IPS-20b (cell line): ENCODE results near the gene MAST2.
A peak's percentile ranks its signal among the peaks of the same experiment; 100 is the strongest.

Experiments used
- H3K27ac ChIP-seq: one replicate; pipeline ENCODE4 v1.5.1; 2013; ENCODE audit warnings: low read length
- H3K27me3 ChIP-seq: 2 replicates; pipeline ENCODE4 v1.6.1; 2013; ENCODE audit warnings: mild to moderate bottlenecking, low read length, inconsistent platforms; ENCODE audit not compliant: insufficient read depth
- H3K36me3 ChIP-seq: 2 replicates; pipeline ENCODE4 v1.6.1; 2013; ENCODE audit warnings: low read depth, mild to moderate bottlenecking, inconsistent platforms, low read length, moderate library complexity; ENCODE audit not compliant: insufficient read depth
- H3K4me1 ChIP-seq: 2 replicates; pipeline ENCODE4 v1.6.1; 2013; ENCODE audit warnings: mild to moderate bottlenecking, control low read depth, inconsistent platforms, low read length, moderate library complexity; ENCODE audit not compliant: insufficient read depth
- H3K4me3 ChIP-seq: 2 replicates; pipeline ENCODE4 v1.5.1; 2013; ENCODE audit warnings: mild to moderate bottlenecking, low read length, inconsistent platforms
- H3K9ac ChIP-seq: 2 replicates; pipeline ENCODE4 v1.6.1; 2013; ENCODE audit warnings: low read depth, mild to moderate bottlenecking, inconsistent platforms, low read length, moderate library complexity
- H3K9me3 ChIP-seq: 2 replicates; pipeline ENCODE4 v1.6.1; 2013; ENCODE audit warnings: mild to moderate bottlenecking, low read depth, low read length, inconsistent platforms; ENCODE audit not compliant: insufficient read depth

Gene MAST2

GRCh38 chr1:45803299-45803780 lies at the start of gene MAST2:
MAST2 (plus strand) TSS chr1:45803612; CDS start chr1:45803896, 284 bp downstream.
- H3K9ac ChIP-seq: peak within 1 kb of the TSS; percentile 89; the same call in 1 of the 2 replicates
- H3K27ac ChIP-seq: no peak within 1 kb of the TSS
- no peaks in the 10 kb centered on the region for H3K9me3 ChIP-seq
- peaks cover 10% of the 10 kb centered on the region; the same call in 1 of the 2 replicates for H3K27me3 ChIP-seq
- H3K4me3 ChIP-seq: peak within 1 kb of the TSS; percentile 95
- H3K36me3 ChIP-seq: peaks cover 14% of the 10 kb centered on the region
- H3K4me1 ChIP-seq: peaks cover 10% of the 10 kb centered on the region

- peaks cover 5% of the 10 kb centered on the region; the same call in 1 of the 2 replicates for H3K9me3 ChIP-seq
- H3K36me3 ChIP-seq: no peaks in the 10 kb centered on the region
- H3K27ac ChIP-seq: no peak overlapping the region
These were observed 47.7 kb upstream of the MAST2 start for GRCh38 chr1:45755697-45756096.

GRCh38 chr1:45762291-45762690 lies 41.1 kb upstream of the MAST2 start:
- Histone ChIP-seq H3K27me3 (no peaks in the 10 kb centered on the region; the same call in 1 of the 2 replicates), H3K4me3 (no peak overlapping the region), H3K4me1 (no peaks in the 10 kb centered on the region), H3K9ac (no peak overlapping the region), H3K9me3 (no peaks in the 10 kb centered on the region), H3K27ac (no peak overlapping the region), H3K36me3 (no peaks in the 10 kb centered on the region)

More at GRCh38 chr1:45755697-45756096, 47.7 kb upstream of the MAST2 start:
- Histone ChIP-seq H3K27me3 (no peaks in the 10 kb centered on the region; the same call in 1 of the 2 replicates), H3K4me3 (no peak overlapping the region), H3K9ac (no peak overlapping the region), H3K4me1 (no peaks in the 10 kb centered on the region; the same call in 1 of the 2 replicates)

DNA sequence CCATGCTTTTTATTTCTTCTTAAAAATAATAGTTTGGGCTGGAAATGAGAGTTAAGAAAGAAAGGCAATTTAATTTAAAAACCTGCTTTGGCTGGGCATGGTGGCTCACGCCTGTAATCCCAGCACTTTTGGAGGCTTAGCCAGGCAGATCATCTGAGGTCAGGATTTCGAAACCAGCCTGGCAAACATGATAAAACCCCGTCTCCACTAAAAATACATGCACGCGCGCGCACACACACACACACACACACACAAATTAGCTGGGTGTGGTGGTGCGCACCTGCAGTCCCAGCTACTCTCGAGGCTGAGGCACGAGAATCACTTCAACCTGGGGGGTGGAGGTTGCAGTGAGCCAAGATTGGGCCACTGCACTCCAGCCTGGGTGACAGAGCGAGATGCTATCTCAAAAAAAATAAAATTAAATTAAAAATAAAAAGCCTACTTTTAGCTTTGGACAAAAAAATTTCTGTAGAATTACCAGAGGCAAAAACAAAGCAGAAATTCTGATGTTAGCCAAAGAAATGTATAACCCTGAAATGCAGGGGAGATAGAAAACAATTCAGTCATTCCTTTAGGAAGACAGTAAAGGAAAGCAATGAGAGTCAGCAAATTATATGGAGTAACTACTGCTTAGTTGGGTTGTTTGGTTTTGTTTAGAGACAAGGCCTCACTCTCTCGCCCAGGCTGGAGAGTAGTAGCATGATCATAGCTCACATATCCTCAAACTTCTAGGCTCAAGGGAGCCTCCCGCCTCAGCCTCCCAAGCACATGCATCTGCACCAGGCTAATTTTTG lies 37.2 kb upstream of the MAST2 start:
- Histone ChIP-seq H3K27ac (no peak overlapping the region), H3K9me3 (no peaks in the 10 kb centered on the region), H3K27me3 (no peaks in the 10 kb centered on the region), H3K4me3 (no peak overlapping the region), H3K36me3 (no peaks in the 10 kb centered on the region), H3K9ac (no peak overlapping the region), H3K4me1 (no peaks in the 10 kb centered on the region)

DNA sequence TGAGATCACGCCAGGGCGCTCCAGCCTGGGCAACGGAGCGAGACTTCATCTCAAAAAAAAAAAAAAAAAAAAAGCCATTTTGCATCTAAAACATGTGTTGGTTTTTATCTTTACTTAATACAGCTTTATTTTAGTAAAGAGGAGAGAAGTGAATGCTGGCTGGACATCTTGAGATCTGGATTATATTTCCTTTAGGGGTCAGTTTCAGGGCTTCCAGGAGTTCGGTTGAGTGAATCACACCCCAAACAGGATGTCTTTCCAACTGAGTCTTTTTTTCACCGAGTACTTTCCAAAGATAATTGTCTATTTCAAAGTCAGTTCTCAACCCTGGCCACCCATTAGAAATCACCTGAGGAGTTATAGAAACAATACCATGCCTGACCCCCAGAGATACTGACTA lies 36.4 kb upstream of the MAST2 start:
- Histone ChIP-seq H3K27me3 (no peaks in the 10 kb centered on the region), H3K36me3 (no peaks in the 10 kb centered on the region), H3K9me3 (no peaks in the 10 kb centered on the region), H3K9ac (no peak overlapping the region), H3K4me1 (no peaks in the 10 kb centered on the region), H3K27ac (no peak overlapping the region), H3K4me3 (no peak overlapping the region)

DNA sequence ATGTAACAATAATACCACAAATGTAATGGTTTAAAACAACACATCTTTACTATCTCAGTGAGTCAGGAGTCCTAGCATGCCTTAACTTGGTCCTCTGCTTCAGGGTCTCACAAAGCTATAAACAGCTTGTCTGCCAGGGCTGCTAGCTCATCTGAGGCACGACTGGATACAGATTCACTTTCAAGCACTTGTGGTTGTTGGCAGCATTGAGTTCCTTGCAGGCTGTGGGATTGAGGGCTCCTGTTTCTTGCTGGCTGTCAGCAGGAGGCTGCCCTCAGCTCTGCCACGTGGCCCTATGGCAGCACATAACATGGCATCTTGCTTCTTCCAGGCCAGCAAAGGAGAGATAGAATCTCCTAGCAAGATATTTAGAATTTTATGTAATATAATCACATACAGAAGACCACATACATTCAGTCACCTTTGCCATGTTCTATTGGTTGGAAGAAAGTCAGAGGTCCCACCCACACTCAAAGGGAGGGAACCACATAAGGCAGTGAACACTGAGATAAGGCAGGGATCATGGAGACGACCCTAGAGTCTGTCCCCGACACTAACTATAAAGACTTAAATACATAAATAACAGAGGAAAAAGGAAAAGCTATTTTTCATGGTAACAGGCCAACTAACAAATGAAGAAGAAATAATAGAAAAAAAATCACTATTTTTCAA lies 34.0 kb upstream of the MAST2 start:
- Histone ChIP-seq H3K36me3 (no peaks in the 10 kb centered on the region), H3K4me1 (no peaks in the 10 kb centered on the region), H3K4me3 (no peak overlapping the region), H3K27ac (no peak overlapping the region), H3K9ac (no peak overlapping the region), H3K9me3 (no peaks in the 10 kb centered on the region), H3K27me3 (no peaks in the 10 kb centered on the region)

GRCh38 chr1:45772971-45773370 lies 30.4 kb upstream of the MAST2 start:
- H3K9me3 ChIP-seq: no peaks in the 10 kb centered on the region
- no peaks in the 10 kb centered on the region for H3K27me3 ChIP-seq
- H3K27ac ChIP-seq: no peak overlapping the region
- no peak overlapping the region for H3K4me3 ChIP-seq
- no peaks in the 10 kb centered on the region for H3K36me3 ChIP-seq
- no peaks in the 10 kb centered on the region for H3K4me1 ChIP-seq
- H3K9ac ChIP-seq: no peak overlapping the region

DNA sequence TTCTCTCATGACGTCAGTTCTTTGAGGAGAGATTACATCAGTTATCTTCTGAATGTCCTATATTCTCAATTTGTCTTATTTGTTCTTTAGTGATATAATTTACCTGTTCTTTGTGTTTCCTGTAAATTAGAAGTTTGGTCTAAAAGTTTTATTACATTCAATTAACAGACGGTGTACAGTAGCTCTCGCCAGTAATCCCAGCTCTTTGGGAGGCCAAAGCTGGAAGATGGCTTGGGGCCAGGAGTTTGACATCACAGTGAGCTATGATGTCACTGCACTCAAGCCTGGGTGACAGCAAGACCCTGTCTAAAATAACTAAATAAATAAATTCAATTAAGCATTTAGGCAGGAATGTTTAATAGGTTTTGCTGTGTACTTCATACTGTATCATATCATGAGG lies 27.6 kb upstream of the MAST2 start:
- Histone ChIP-seq H3K27ac (no peak overlapping the region), H3K9ac (no peak overlapping the region), H3K36me3 (no peaks in the 10 kb centered on the region), H3K4me1 (no peaks in the 10 kb centered on the region), H3K27me3 (0 out of 2 replicates have a peak, but pooled peaks cover under 1% of the 10 kb centered on the region), H3K4me3 (no peak overlapping the region), H3K9me3 (no peaks in the 10 kb centered on the region)

GRCh38 chr1:45785583-45785982 lies 17.8 kb upstream of the MAST2 start:
- no peak overlapping the region for H3K27ac ChIP-seq
- no peaks in the 10 kb centered on the region for H3K36me3 ChIP-seq
- 0 out of 2 replicates have a peak, but pooled peaks cover 4% of the 10 kb centered on the region for H3K27me3 ChIP-seq
- H3K9ac ChIP-seq: no peak overlapping the region
- no peak overlapping the region for H3K4me3 ChIP-seq
- H3K9me3 ChIP-seq: no peaks in the 10 kb centered on the region
- H3K4me1 ChIP-seq: no peaks in the 10 kb centered on the region

- Histone ChIP-seq H3K4me3 (no peak overlapping the region), H3K27ac (no peak overlapping the region), H3K4me1 (no peaks in the 10 kb centered on the region), H3K9me3 (no peaks in the 10 kb centered on the region), H3K27me3 (no peaks in the 10 kb centered on the region), H3K36me3 (no peaks in the 10 kb centered on the region), H3K9ac (no peak overlapping the region)
These were observed 15.5 kb upstream of the MAST2 start for GRCh38 chr1:45787905-45788304.

DNA sequence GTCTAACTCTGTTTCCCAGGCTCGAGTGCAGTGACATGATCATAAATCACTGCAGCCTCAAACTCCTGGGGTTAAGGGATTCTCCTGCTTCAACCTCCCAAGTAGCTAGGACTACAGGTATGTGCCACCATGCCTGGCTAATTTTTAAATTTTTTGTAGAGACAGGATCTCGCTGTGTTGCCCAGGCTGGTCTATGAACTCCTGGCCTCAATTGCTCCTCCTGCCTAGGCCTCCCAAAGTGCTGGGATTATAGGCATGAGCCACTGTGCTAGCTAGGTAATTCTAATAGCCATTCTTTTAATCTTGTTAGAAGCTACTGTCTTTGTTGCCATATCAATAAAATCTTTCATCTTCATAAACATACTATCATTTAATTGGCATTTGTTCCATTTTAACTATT lies 13.8 kb upstream of the MAST2 start:
- Histone ChIP-seq H3K4me3 (no peak overlapping the region), H3K9me3 (no peaks in the 10 kb centered on the region), H3K36me3 (no peaks in the 10 kb centered on the region)

GRCh38 chr1:45792744-45793143 lies 10.7 kb upstream of the MAST2 start:
- H3K36me3 ChIP-seq: no peaks in the 10 kb centered on the region
- no peak overlapping the region for H3K9ac ChIP-seq
- H3K4me3 ChIP-seq: no peak overlapping the region
- no peaks in the 10 kb centered on the region for H3K27me3 ChIP-seq
- no peaks in the 10 kb centered on the region for H3K9me3 ChIP-seq
- H3K4me1 ChIP-seq: no peaks in the 10 kb centered on the region
- H3K27ac ChIP-seq: no peak overlapping the region

More for the DNA sequence above, 13.8 kb upstream of the MAST2 start:
- H3K27ac ChIP-seq: no peak overlapping the region
- H3K4me1 ChIP-seq: no peaks in the 10 kb centered on the region
- no peak overlapping the region for H3K9ac ChIP-seq
- H3K27me3 ChIP-seq: no peaks in the 10 kb centered on the region
